HEK293 (cell line): ENCODE data around the gene RABGGTA.

ENCODE experiments used
- CTCF ChIA-PET: fragments of 350-600 bp; formaldehyde crosslinking; extraction: SDS; loops from one replicate; lab custom pipeline; 2021; ENCODE audit warnings: antibody characterized with exemption; lab: Yijun Ruan, JAX
- POLR2A ChIA-PET: fragments of 300-600 bp; formaldehyde crosslinking; extraction: SDS; loops from one replicate; lab custom pipeline; 2020; ENCODE audit warnings: antibody characterized with exemption, inconsistent platforms; lab: Yijun Ruan, JAX
- H3K27ac ChIP-seq: fragments of 200-500 bp; sonication (Bioruptor generic); 2 replicates; pipeline ENCODE4 v1.5.1; 2014; ENCODE audit warnings: low read depth, low read length, control low read depth, inconsistent platforms; ENCODE audit errors: extremely low read depth
- H3K36me3 ChIP-seq, 2 experiments: fragments of 200-500 bp in 1 of 2; sonication (Bioruptor generic) in 1 of 2; 1 replicate in 1 of 2; 2 replicates in 1 of 2; pipeline ENCODE4 v1.5.1; 2014 to 2017; ENCODE audit warnings: inconsistent platforms in 2 of 2, low read length in 2 of 2; ENCODE audit not compliant: control insufficient read depth in 2 of 2, insufficient read depth in 1 of 2
- H3K4me1 ChIP-seq: fragments of 200-500 bp; sonication (Bioruptor generic); 2 replicates; pipeline ENCODE4 v1.5.1; 2014; ENCODE audit warnings: mild to moderate bottlenecking, low read length, inconsistent platforms; ENCODE audit not compliant: control insufficient read depth, insufficient read depth
- H3K4me3 ChIP-seq: 2 replicates; pipeline ENCODE4 v1.5.1; 2011; ENCODE audit warnings: low read depth, mild to moderate bottlenecking, control low read depth, low read length, moderate library complexity
- H3K9me3 ChIP-seq: fragments of 200-500 bp; sonication (Bioruptor generic); 2 replicates; pipeline ENCODE4 v1.5.1; 2014; ENCODE audit warnings: low read depth, low read length, inconsistent platforms; ENCODE audit not compliant: control insufficient read depth, insufficient read depth
- HOXC10 ChIP-seq: sonication (generic); formaldehyde crosslinking; IDR thresholded peaks from 2 replicates; pipeline ENCODE4 v1.8.1; 2023; ENCODE audit warnings: mild to moderate bottlenecking, missing genetic modification reagents
- MZF1 ChIP-seq: fragments of 450-650 bp; formaldehyde crosslinking; IDR thresholded peaks from 2 replicates; pipeline ENCODE4 v1.5.1; 2017; ENCODE audit warnings: missing biosample characterization, missing genetic modification characterization, borderline replicate concordance
- RBAK ChIP-seq: fragments of 450-650 bp; formaldehyde crosslinking; IDR thresholded peaks from 2 replicates; pipeline ENCODE4 v1.5.1; 2016; ENCODE audit warnings: missing biosample characterization, missing genetic modification characterization
- ZBTB17 ChIP-seq: fragments of 450-650 bp; formaldehyde crosslinking; IDR thresholded peaks from 2 replicates; pipeline ENCODE4 v1.5.1; 2016; ENCODE audit warnings: missing biosample characterization, missing genetic modification characterization
- ZFP37 ChIP-seq: fragments of 450-650 bp; formaldehyde crosslinking; IDR thresholded peaks from 2 replicates; pipeline ENCODE4 v1.5.1; 2016; ENCODE audit warnings: missing biosample characterization, missing genetic modification characterization
- ZNF121 ChIP-seq: fragments of 450-650 bp; formaldehyde crosslinking; IDR thresholded peaks from 2 replicates; pipeline ENCODE4 v1.5.1; 2016; ENCODE audit warnings: missing biosample characterization, missing genetic modification characterization
- ZNF169 ChIP-seq: fragments of 450-650 bp; formaldehyde crosslinking; IDR thresholded peaks from 2 replicates; pipeline ENCODE4 v1.5.1; 2016; ENCODE audit warnings: missing biosample characterization, missing genetic modification characterization
- ZNF202 ChIP-seq: fragments of 450-650 bp; formaldehyde crosslinking; IDR thresholded peaks from 2 replicates; pipeline ENCODE4 v1.5.1; 2016; ENCODE audit warnings: missing biosample characterization, missing genetic modification characterization, borderline replicate concordance
- ZNF341 ChIP-seq: fragments of 450-650 bp; formaldehyde crosslinking; IDR thresholded peaks from 2 replicates; pipeline ENCODE4; 2016; ENCODE audit warnings: low read depth, missing biosample characterization, missing genetic modification characterization
- ZNF394 ChIP-seq: fragments of 450-650 bp; formaldehyde crosslinking; IDR thresholded peaks from 2 replicates; pipeline ENCODE4 v1.5.1; 2016; ENCODE audit warnings: missing biosample characterization, missing genetic modification characterization, mild to moderate bottlenecking, moderate library complexity, borderline replicate concordance
- ZNF501 ChIP-seq: fragments of 450-650 bp; formaldehyde crosslinking; IDR thresholded peaks from 2 replicates; pipeline ENCODE4 v1.5.1; 2016; ENCODE audit warnings: missing biosample characterization, missing genetic modification characterization
- ZNF548 ChIP-seq: fragments of 450-650 bp; formaldehyde crosslinking; IDR thresholded peaks from 2 replicates; pipeline ENCODE4 v1.5.1; 2016; ENCODE audit warnings: missing biosample characterization, missing genetic modification characterization
- ZSCAN23 ChIP-seq: fragments of 450-650 bp; formaldehyde crosslinking; IDR thresholded peaks from 2 replicates; pipeline ENCODE4 v1.5.1; 2016; ENCODE audit warnings: missing biosample characterization, missing genetic modification characterization
- TF ChIP-seq, protein P1 (sequence below): fragments of 450-650 bp; formaldehyde crosslinking; IDR thresholded peaks from 2 replicates; pipeline ENCODE4 v1.5.1; 2016; ENCODE audit warnings: missing biosample characterization, missing genetic modification characterization
- TF ChIP-seq, protein P2 (sequence below): fragments of 450-650 bp; formaldehyde crosslinking; IDR thresholded peaks from 2 replicates; pipeline ENCODE4 v1.5.1; 2017; ENCODE audit warnings: missing biosample characterization, missing genetic modification characterization
- TF ChIP-seq, protein P3 (sequence below): fragments of 450-650 bp; formaldehyde crosslinking; IDR thresholded peaks from 2 replicates; pipeline ENCODE4 v1.5.1; 2016; ENCODE audit warnings: missing biosample characterization, missing genetic modification characterization, low read depth
- TF ChIP-seq, protein P4 (sequence below): fragments of 450-650 bp; formaldehyde crosslinking; IDR thresholded peaks from 2 replicates; pipeline ENCODE4 v1.5.1; 2016; ENCODE audit warnings: missing biosample characterization, missing genetic modification characterization

Gene RABGGTA

DNA sequence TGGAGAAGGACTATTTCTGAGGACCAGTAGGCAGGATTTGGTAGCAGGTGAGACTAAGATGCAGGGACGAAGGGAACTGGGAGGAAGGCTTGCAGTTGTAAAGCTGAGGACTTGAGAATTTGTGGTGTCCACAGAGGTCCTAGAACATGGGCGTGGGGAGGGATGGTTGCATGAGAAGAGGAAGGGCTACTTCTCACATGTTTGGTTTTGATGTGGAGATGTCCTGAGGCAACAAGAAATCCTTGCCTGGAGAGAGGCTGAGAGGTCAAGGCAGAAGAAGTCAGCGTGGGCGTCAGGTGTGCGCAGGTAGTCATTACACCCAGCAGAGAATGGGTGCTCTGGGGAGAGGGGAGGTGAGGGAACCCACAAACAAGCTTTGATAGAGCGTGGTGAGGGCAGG, 5.7 kb upstream of the RABGGTA start (continued):
- TF ChIP-seq ZNF169 (tag by site-specific recombination) (no peak), HOXC10 (CRISPR knock-in tag) (no peak), ZSCAN23 (tag by site-specific recombination) (no peak), ZNF202 (no peak), ZNF341 (tag by site-specific recombination) (no peak), MZF1 (tag by site-specific recombination) (no peak), RBAK (no peak)

DNA sequence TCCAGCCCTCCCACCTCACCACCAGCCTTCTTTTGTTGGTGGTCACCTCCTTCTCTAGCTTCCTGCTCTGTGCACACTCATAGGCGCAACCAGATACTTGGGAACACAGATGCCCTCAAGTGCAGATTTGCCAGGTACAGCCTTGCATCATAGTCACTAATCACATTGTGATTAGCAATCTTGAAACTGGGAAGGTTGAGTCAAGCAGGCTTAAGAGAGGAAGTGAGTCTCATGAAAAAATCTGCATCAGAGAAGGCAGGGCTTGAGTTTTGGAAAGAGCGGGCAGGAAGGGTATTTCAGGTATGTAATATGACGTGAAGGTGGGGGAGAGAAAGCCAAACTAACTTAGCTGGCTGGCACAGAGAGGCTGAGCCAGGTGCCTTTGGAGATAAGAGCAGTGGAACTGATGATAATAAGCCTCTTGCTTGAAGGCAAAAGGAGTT, 2.7 kb upstream of the RABGGTA start:
- ChIA-PET POLR2A (interaction anchor here (0.7 kb wide), 2 partner anchors 9 to 22 kb away, joined by 3 to 4 read pairs; no protein-coding TSS in a partner anchor), CTCF (interaction anchor here (0.9 to 1.8 kb wide), 4 partner anchors 19 to 31 kb away, joined by 5 to 14 read pairs (median 8); partner anchors contain the start of gene TINF2)
- TF ChIP-seq ZBTB17 (tag by site-specific recombination), result 0 out of 2 replicates have a peak, but pooled peaks have one; percentile 44
- TF ChIP-seq, protein P1, sequence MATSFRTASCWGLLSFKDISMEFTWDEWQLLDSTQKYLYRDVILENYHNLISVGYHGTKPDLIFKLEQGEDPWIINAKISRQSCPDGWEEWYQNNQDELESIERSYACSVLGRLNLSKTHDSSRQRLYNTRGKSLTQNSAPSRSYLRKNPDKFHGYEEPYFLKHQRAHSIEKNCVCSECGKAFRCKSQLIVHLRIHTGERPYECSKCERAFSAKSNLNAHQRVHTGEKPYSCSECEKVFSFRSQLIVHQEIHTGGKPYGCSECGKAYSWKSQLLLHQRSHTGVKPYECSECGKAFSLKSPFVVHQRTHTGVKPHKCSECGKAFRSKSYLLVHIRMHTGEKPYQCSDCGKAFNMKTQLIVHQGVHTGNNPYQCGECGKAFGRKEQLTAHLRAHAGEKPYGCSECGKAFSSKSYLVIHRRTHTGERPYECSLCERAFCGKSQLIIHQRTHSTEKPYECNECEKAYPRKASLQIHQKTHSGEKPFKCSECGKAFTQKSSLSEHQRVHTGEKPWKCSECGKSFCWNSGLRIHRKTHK (tag by site-specific recombination), result no peak
- no peak for TF ChIP-seq ZNF121
- H3K9me3 ChIP-seq, result no peaks in the 10 kb centered on the region
- H3K4me1 ChIP-seq, result peaks cover 3% of the 10 kb centered on the region; the same call in 1 of the 2 replicates
- no peak overlapping the region for H3K27ac ChIP-seq
- no peak overlapping the region for H3K4me3 ChIP-seq
- H3K36me3 ChIP-seq, result peaks cover 0 to 6% of the 10 kb centered on the region in 2 experiments; a peak in 1 of 3 replicates

DNA sequence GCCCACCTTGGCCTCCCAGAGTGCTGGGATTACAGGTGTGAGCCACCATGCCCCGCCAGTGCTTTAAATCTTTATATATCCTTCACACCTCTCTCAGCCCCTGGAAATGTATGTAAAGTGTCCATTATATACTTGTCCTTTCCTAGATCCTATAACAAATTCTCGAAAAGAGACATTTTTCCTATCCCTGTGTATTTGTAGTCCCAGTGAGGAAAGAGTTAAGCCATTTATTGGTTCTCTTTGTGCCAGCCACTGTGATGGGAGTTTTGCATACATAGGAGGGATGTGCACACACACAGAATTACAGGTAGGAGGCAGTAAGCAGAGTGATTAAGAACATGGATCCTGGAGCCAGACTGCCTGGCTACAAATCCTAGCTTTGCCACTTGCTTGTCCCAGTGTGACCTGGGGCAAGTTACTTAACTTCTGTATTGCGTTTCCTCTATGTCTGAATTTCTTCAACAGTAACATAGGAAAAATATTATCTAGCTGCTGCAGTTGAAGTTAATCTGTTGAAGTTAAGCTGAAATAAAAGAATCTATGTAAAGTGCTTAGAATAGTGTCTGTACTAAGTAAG, 2.1 kb upstream of the RABGGTA start:
- POLR2A ChIA-PET, result interaction anchor here (0.7 to 1.2 kb wide), 2 partner anchors 10 to 24 kb away, joined by 3 read pairs; no protein-coding TSS in a partner anchor
- H3K4me3 ChIP-seq, result no peak overlapping the region

More for the DNA sequence above, 2.1 kb upstream of the RABGGTA start:
- CTCF ChIA-PET, result interaction anchor here (0.9 to 1.8 kb wide), 4 partner anchors 19 to 31 kb away, joined by 5 to 14 read pairs (median 8); partner anchors contain the start of gene TINF2
- no peak overlapping the region for H3K27ac ChIP-seq
- peaks cover 3% of the 10 kb centered on the region; the same call in 1 of the 2 replicates for H3K4me1 ChIP-seq
- TF ChIP-seq ZNF394 (tag by site-specific recombination) (no peak), ZNF501 (no peak), ZNF548 (tag by site-specific recombination) (no peak), ZFP37 (tag by site-specific recombination) (no peak)
- TF ChIP-seq, protein P2, sequence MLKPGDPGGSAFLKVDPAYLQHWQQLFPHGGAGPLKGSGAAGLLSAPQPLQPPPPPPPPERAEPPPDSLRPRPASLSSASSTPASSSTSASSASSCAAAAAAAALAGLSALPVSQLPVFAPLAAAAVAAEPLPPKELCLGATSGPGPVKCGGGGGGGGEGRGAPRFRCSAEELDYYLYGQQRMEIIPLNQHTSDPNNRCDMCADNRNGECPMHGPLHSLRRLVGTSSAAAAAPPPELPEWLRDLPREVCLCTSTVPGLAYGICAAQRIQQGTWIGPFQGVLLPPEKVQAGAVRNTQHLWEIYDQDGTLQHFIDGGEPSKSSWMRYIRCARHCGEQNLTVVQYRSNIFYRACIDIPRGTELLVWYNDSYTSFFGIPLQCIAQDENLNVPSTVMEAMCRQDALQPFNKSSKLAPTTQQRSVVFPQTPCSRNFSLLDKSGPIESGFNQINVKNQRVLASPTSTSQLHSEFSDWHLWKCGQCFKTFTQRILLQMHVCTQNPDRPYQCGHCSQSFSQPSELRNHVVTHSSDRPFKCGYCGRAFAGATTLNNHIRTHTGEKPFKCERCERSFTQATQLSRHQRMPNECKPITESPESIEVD (tag by site-specific recombination), result no peak
- TF ChIP-seq, protein P3, sequence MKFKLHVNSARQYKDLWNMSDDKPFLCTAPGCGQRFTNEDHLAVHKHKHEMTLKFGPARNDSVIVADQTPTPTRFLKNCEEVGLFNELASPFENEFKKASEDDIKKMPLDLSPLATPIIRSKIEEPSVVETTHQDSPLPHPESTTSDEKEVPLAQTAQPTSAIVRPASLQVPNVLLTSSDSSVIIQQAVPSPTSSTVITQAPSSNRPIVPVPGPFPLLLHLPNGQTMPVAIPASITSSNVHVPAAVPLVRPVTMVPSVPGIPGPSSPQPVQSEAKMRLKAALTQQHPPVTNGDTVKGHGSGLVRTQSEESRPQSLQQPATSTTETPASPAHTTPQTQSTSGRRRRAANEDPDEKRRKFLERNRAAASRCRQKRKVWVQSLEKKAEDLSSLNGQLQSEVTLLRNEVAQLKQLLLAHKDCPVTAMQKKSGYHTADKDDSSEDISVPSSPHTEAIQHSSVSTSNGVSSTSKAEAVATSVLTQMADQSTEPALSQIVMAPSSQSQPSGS (tag by site-specific recombination), result no peak
- TF ChIP-seq, protein P4, sequence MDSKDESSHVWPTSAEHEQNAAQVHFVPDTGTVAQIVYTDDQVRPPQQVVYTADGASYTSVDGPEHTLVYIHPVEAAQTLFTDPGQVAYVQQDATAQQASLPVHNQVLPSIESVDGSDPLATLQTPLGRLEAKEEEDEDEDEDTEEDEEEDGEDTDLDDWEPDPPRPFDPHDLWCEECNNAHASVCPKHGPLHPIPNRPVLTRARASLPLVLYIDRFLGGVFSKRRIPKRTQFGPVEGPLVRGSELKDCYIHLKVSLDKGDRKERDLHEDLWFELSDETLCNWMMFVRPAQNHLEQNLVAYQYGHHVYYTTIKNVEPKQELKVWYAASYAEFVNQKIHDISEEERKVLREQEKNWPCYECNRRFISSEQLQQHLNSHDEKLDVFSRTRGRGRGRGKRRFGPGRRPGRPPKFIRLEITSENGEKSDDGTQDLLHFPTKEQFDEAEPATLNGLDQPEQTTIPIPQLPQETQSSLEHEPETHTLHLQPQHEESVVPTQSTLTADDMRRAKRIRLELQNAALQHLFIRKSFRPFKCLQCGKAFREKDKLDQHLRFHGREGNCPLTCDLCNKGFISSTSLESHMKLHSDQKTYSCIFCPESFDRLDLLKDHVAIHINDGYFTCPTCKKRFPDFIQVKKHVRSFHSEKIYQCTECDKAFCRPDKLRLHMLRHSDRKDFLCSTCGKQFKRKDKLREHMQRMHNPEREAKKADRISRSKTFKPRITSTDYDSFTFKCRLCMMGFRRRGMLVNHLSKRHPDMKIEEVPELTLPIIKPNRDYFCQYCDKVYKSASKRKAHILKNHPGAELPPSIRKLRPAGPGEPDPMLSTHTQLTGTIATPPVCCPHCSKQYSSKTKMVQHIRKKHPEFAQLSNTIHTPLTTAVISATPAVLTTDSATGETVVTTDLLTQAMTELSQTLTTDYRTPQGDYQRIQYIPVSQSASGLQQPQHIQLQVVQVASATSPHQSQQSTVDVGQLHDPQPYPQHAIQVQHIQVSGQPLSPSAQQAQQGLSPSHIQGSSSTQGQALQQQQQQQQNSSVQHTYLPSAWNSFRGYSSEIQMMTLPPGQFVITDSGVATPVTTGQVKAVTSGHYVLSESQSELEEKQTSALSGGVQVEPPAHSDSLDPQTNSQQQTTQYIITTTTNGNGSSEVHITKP (tag by site-specific recombination), result no peak
- peaks cover 0 to 12% of the 10 kb centered on the region in 2 experiments; a peak in 1 of 3 replicates for H3K36me3 ChIP-seq
- no peaks in the 10 kb centered on the region for H3K9me3 ChIP-seq
